ENCODE measurements around the gene KCNJ5.

Gene KCNJ5

GRCh38 chr11:128897826-128898225, 6.7 kb downstream of the KCNJ5 start:
- no peak for DNase-seq

- no peak for DNase-seq
Observed at GRCh38 chr11:128898580-128899344, 7.6 kb downstream of the KCNJ5 start.

GRCh38 chr11:128900468-128900867, 9.3 kb downstream of the KCNJ5 start:
- DNase-seq, result no peak

- no peak for DNase-seq
Observed at GRCh38 chr11:128901653-128902514, 10.7 kb downstream of the KCNJ5 start.

DNA sequence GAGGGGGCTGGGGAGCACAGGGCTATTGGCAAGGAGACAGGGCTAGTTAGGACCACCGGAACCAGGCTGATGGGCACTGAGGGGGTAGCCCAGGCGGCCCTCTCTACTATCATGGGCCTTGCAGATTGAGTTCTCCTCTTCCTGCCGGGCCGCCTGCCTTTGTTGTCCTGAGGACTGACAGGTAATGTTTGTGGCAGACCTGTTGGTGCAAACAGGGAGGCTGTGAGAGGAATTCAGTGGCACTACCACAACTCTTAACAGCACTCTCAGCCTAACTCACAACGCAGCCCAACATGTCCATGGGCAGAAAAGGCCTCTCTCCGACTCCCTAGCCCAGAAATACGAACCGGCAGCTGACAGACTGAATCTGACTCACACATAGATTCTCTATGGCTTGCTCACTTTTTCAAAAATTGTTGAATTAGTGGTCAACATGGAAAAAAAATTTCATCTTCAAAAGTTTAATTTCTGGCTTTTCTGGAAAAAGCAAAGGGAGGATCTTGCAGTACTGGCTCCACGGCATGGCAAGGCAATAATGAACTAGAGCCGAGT, 11.4 kb downstream of the KCNJ5 start:
- DNase-seq, result no peak

DNA sequence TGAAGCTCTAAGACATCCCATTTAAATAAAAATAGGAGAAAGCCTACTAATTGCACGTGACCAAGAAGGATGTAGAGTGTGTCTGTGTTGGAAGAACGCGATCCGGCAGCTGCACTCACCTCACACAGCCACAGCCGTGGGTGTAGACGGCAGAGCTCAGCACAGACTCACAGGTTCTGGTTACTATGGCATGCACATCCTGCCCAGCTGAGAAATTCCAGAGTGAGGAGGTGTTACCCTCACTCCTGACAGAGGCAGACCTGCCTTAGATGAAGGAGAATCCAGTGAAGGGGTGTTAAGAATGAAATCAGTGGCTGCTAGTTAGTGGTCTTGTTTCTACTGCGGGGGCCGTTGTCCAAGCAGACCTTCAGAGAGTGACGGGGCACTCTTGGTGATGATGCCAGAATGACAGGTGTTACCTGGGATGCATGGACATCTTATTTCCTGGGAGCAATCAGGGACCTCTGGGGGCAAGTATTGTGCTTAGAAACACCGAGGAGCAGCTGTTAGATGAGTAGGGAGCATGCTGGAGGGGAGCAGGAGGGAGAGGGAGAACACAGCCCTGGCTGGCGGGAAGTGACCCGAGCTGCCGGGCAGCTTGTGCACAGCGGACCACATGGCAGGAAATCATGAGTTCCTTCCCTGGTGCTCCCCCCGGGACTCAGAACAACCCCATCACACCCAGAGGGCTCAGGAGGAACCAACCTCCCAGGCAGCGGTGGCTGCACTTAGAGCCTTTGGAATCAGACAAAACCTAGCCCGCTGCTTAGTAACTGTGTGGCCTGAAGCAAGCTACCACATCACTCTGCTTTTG, 12.3 kb downstream of the KCNJ5 start:
- no peak for DNase-seq

- no peak for DNase-seq
Observed at GRCh38 chr11:128904303-128904655, 13.1 kb downstream of the KCNJ5 start.

DNA sequence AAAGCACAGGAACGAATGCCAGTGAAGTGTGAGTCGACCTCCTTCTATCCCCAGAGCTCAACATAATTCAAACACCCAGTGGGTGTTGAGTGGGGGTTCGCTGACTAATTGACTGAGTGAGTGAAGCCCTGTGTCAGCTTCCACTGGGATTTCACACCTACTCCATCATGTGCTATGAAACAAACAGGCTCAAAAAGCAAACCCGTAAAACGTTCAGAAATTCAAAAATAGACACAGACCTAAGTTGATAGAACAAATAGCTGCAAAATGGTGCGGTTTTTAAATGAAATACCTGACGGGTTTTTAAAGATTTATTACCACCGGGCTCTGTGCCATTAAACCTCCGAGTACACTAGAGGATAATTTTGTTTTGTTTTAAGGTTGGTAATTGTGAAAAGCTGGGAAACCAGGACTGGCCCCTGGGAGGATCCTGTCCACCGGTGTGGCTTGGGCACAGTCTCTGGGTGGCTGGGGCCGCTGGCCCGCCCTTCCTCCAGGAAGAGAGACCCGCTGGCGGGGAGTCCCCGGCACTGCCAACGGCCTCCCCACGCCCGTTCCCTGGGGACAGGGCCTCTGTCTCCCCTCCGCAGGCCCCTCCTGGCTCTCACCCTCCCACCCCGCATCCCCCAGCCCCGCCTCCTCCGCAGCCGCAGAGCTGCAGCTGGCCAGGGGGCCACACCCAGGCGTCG, 13.6 kb downstream of the KCNJ5 start:
- DNase-seq, result no peak

DNA sequence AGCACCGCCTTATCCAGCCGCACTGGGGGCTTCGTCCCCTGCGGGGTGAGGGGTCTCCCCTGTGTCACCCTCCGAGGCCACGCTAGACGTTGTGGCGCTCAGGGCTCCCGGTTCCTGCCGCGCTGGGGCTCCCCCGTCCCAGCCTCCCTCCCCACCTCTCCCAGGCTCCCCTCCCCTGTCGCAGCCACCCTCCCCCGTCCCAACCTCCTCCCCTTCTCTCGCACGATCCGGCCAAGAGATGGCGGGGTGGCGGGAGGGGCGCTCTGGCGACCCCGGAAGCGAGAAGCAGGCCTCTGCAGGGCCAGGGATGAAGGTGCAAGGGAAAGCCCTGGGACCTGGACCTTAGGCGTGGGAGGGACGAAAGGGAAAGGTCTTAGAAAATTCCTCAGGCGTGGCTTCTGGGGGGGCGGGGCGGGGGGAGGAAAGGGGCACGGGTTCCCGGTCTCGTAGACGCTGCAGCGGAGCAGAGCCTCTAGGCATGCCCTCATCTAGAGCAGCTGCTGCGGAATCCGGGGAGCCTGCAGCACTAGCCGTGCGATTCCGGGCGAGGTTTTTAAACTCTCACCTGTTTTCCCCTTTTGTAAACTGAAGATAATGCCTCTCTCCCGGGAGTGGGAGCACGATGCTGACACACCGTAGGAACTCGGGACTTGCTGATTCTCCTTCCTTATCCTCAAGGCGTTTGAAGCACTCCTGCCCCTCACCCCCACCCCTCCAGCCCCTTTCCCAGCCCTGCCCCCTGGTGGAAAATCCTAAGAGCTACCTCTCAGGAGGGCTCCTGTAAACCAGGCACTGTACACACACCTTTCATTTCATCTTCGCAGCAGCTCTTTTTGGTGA, 14.4 kb downstream of the KCNJ5 start:
- DNase-seq, result peak; percentile 22

DNA sequence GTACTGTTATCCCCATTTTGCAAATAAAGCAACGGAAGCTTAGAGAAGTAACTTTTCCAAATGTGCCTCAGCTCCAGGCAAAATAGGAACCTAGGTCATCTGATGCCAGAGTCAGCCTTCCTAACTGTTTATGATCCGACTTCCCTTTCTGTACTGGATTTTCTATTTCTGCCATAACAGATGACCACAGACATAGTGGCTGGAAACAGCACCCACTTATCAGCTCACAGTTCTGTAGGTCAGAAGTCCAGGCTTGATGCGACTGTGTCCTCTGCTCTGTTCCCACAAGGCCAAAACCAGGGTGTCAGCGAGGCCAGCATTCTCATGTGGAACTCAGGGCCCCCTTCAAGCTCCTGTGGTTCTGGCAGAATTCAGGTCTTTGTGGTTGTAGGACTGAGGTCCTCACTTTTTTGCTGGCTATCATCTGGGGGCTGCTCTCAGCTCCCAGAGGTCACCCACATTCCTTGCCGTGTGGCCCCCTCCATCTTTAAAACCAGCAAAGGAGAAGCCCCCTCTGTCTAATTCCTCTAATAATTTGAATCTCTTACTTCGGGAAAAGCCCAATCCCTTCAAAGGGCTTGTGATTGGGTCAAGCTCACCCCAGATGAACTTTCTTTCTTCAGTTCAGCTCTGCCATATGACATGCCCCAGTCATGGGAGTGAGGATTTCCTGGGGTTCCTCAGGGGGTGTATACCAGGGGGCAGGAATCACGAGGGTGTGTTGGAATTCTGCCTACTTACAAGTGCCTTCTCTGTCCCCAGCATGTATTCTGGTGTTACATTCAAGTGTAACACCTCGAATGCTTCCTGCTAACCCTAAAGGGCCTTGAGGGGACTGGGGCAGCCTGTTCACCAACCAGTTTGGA, 15.3 kb downstream of the KCNJ5 start:
- DNase-seq, result no peak

DNA sequence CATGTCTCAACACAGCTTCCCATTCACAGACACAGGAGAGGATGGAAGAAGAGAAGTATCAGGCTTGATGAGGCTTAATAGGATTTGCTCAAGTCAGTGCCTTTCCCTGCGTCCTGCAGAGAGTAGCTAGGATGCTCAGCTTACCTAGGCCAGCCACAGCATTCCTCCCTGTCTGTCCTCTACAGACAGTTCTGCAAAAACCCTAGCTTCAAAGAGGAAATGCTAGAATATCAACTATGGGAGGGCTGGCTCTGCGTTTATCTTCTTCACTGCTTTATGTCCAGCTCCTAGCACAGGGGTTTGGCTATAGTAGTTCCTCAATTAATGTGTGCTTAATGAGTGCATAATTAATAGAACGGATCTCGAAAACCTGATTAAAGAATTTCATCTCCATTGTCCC, 16.4 kb downstream of the KCNJ5 start:
- no peak for DNase-seq

- DNase-seq, result no peak
Observed at GRCh38 chr11:128908391-128909246, 17.5 kb downstream of the KCNJ5 start.

DNA sequence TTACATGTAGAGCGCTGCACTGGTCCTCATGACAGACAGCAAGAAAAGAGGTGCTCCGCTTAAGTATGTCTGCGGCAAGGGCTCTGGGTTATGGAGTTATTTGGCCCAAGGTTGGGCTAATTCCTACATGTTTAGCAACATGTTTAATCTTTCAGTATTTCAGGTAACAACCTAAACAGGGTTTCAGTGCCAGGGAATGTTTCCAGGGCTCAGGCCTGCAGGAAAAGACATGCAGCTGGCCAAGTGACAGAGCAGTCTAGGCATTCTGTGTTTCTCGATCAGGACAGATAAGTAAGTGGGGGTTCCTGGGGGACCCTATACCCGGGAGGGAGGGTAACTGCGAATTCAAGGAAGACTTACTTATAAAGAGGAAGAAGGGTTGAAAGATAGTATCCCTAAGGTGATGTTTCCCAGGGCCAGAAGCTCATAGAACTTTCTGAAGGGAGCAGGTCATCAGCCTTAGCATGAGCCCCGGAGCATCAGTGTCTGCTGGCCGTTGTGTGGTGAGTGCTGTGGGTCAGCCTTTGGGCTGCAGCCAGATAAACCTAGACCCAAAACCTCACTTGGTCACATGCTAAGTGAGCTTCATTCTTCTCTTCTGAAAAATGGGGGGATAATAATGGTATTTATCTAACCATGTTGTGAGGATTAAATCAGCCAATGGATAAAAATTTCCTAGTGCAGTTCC, 18.4 kb downstream of the KCNJ5 start:
- DNase-seq, result no peak

GRCh38 chr11:128910576-128910975, 19.4 kb downstream of the KCNJ5 start:
- DNase-seq, result no peak

GRCh38 chr11:128911239-128911638, 20.1 kb downstream of the KCNJ5 start:
- DNase-seq, result no peak

DNA sequence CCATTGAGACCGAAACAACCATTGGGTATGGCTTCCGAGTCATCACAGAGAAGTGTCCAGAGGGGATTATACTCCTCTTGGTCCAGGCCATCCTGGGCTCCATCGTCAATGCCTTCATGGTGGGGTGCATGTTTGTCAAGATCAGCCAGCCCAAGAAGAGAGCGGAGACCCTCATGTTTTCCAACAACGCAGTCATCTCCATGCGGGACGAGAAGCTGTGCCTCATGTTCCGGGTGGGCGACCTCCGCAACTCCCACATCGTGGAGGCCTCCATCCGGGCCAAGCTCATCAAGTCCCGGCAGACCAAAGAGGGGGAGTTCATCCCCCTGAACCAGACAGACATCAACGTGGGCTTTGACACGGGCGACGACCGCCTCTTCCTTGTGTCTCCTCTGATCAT, 20.5 kb downstream of the KCNJ5 start:
- no peak for DNase-seq

DNA sequence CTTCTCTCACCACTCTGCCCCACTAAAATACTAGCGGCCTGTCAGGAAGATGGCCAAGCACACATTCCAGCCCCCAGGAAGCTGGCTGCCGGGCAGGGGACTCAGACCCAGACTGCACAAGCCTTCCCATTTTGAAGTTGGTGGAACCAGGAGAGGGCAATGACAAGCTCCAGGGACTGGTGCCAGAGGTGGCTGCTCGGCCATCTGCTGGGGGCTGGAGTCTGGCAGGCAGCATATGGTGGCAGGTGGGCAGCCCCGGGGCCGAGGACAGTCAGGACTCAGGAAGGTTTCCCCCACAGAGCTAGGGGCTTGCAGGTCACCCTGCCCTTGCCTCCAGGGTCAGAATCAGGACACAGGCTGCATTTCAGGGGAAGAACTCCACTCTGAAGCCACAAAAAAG, 22.6 kb downstream of the KCNJ5 start:
- DNase-seq, result no peak

DNA sequence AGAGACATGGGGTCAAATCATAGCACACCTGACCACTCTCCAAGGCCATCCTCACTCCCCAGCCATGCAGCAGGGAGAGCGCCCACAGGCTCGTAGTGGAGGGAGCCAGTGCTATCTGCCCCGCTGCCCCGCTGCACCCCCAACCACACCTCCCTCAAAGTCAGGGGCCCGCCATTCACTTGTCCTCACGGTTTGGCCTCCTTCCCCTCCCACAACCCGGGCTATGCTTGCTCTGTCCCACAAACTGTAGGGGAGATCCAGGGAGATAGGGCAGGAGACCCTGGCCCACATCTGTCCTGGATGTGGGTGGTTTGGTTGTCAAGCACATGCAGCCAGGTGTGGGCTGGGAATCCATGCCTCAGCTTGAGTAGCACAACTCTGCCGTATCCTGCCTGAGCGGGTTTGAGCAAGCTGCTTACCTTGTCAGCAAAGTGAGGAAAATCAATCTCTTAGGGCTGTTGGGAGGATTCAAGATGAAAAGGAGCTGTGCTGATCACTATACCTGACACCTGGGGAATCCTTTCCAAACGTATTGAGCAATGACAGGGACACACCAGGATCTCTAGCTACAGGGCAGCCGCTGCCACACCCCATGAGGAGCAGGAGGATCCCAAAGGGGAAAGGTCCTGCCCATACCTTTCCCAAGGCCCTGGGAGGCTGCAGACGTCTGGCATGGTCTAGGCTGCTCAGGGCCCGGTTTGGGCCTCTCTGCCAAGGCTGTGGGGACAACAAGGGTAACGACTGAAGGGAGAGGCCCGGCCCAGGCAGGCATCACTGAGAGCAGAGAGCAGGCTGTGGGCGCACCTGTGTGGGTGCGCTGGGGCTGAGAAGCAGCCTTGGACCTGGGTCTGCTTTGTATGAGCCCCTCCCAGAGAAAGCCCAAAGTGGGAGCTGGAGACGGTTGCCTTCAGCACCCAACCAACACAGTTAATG, 23.3 kb downstream of the KCNJ5 start:
- DNase-seq, result no peak
